Transverse colon (tissue), 4 donors: ENCODE results near the gene ERMP1. TPM values are rescaled to one million over a fixed set of nuclear protein-coding genes. Genes with fewer than 3 reads are reported as not detected.

Experiments used
- DNase-seq: peaks from one replicate; pipeline ENCODE4 v3.0.0-alpha.2; 2019
- H3K27ac ChIP-seq, 4 donors: fragments of 200-600 bp; sonication (generic); 2 replicates each; pipeline ENCODE4 v1.5.1; 2016 to 2018; ENCODE audit warnings: inconsistent platforms in 4 of 4
- H3K27me3 ChIP-seq: fragments of 200-600 bp; sonication (generic); 2 replicates; pipeline ENCODE4 v1.5.1; 2017; ENCODE audit warnings: inconsistent platforms
- H3K36me3 ChIP-seq, 4 donors: fragments of 200-600 bp; sonication (generic); 2 replicates each; pipeline ENCODE4 v1.5.1; 2017 to 2019; ENCODE audit warnings: inconsistent platforms in 4 of 4
- H3K4me1 ChIP-seq, 4 donors: fragments of 200-600 bp; sonication (generic); 2 replicates each; pipeline ENCODE4 v1.5.1; 2017 to 2020; ENCODE audit warnings: inconsistent platforms in 4 of 4
- H3K4me3 ChIP-seq, 4 donors: fragments of 200-600 bp; sonication (generic); 1 replicate in 1 of 4; 2 replicates in 3 of 4; pipeline versions ENCODE4 v1.5.1 to v1.6.1; 2017 to 2019; ENCODE audit warnings: inconsistent platforms in 4 of 4
- H3K9me3 ChIP-seq, 2 donors: fragments of 200-600 bp; sonication (generic); 2 replicates each; pipeline ENCODE4 v1.5.1; 2017 to 2019; ENCODE audit warnings: inconsistent platforms in 2 of 2
- EP300 ChIP-seq: sonication (generic); formaldehyde crosslinking; IDR thresholded peaks from one replicate; pipeline ENCODE4 v1.6.1; 2017; ENCODE audit warnings: antibody characterized with exemption, low read depth
- POLR2A ChIP-seq: fragments of 450-650 bp; IDR thresholded peaks from one replicate; pipeline ENCODE4 v1.6.1; 2016; ENCODE audit warnings: antibody characterized with exemption, mild to moderate bottlenecking, moderate library complexity
- POLR2AphosphoS5 ChIP-seq, 3 donors: sonication (generic); formaldehyde crosslinking; IDR thresholded peaks; one replicate each; pipeline ENCODE4 v1.6.1; 2016; ENCODE audit warnings: antibody characterized with exemption in 3 of 3
- WGBS, 2 donors: methylation state at CpG; one replicate each; pipeline ENCODE4 v1.1.5; 2018; ENCODE audit warnings: low coverage in 1 of 2; 5-methylcytosine and 5-hydroxymethylcytosine counted together
- in situ Hi-C, 4 donors: fragments of 200-750 bp; cut with MboI; loops; one replicate each; pipeline versions ENCODE4 v1.15.0 to v1.15.1; 2017; ENCODE audit warnings: low sequenced_read_pairs in 3 of 4, low pct_ligation_motif_present in 1 of 4, low pct_unique_long_range_greater_than_20kb in 1 of 4
- intact Hi-C: fragments of 100-400 bp; cut with DNase I; formaldehyde crosslinking; loops from one replicate; pipeline ENCODE4 v1.15.1; 2023; ENCODE audit warnings: low total_unique reads
- total RNA-seq, 4 donors: library from RNA; depleted of rRNA; stranded (reverse); fragments of >200 nt; gene quantifications; one replicate each; pipeline ENCODE4 v1.1.0, GENCODE V29; 2016
- TF ChIP-seq, protein P1 (sequence below), 5 experiments: fragments of 200-600 bp in 3 of 5; fragments of 450-650 bp in 2 of 5; sonication (generic) in 3 of 5; IDR thresholded peaks; 1 replicate in 2 of 5; 2 replicates in 3 of 5; pipeline ENCODE4 v1.5.1; 2016 to 2017; ENCODE audit warnings: antibody characterized with exemption in 5 of 5, inconsistent platforms in 3 of 5, mild to moderate bottlenecking in 2 of 5, moderate library complexity in 1 of 5

The ERMP1 gene
- total RNA-seq, 4 donors from 2014 or later = 33.3 to 46.2 (median 34.8) TPM

DNA sequence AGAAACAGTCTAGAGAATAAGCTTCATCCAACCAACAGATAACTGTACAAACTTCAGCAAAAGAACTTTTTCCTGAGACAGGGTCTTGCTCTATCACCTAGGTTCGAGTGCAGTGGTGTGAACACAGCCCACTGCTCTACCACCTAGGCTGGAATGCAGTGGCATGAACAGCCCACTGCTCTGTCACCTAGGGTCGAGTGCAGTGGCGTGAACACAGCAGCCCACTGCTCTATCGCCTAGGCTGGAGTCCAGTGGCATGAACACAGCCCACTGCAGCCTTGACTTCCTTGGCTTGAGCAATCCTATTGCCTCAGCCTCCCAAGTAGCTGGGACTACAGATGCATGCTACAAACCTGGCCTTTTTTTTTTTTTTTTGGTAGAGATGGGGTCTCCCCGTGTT is 43.4 kb downstream of the ERMP1 start:
- in situ Hi-C loops = no loop called here
- no peak for DNase-seq
- no peak overlapping the region for H3K27ac ChIP-seq
- TF ChIP-seq POLR2A = no peak
- TF ChIP-seq, protein P1, sequence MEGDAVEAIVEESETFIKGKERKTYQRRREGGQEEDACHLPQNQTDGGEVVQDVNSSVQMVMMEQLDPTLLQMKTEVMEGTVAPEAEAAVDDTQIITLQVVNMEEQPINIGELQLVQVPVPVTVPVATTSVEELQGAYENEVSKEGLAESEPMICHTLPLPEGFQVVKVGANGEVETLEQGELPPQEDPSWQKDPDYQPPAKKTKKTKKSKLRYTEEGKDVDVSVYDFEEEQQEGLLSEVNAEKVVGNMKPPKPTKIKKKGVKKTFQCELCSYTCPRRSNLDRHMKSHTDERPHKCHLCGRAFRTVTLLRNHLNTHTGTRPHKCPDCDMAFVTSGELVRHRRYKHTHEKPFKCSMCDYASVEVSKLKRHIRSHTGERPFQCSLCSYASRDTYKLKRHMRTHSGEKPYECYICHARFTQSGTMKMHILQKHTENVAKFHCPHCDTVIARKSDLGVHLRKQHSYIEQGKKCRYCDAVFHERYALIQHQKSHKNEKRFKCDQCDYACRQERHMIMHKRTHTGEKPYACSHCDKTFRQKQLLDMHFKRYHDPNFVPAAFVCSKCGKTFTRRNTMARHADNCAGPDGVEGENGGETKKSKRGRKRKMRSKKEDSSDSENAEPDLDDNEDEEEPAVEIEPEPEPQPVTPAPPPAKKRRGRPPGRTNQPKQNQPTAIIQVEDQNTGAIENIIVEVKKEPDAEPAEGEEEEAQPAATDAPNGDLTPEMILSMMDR (IDR thresholded peaks at IDR 0.05) = no peak
- no peak for TF ChIP-seq POLR2AphosphoS5 (IDR thresholded peaks at IDR 0.05)
- no peak for TF ChIP-seq EP300
- WGBS, 2 donors = 80 to 92% methylated on average over 1 to 5 of the region's 5 CpGs
- H3K4me1 ChIP-seq = no peaks in the 10 kb centered on the region
- no peak overlapping the region for H3K4me3 ChIP-seq
- H3K9me3 ChIP-seq = no peaks in the 10 kb centered on the region
- no peaks in the 10 kb centered on the region for H3K27me3 ChIP-seq
- intact Hi-C loops = no loop called here
- H3K36me3 ChIP-seq = peaks cover 0 to 32% (median 6%) of the 10 kb centered on the region in 4 donors

DNA sequence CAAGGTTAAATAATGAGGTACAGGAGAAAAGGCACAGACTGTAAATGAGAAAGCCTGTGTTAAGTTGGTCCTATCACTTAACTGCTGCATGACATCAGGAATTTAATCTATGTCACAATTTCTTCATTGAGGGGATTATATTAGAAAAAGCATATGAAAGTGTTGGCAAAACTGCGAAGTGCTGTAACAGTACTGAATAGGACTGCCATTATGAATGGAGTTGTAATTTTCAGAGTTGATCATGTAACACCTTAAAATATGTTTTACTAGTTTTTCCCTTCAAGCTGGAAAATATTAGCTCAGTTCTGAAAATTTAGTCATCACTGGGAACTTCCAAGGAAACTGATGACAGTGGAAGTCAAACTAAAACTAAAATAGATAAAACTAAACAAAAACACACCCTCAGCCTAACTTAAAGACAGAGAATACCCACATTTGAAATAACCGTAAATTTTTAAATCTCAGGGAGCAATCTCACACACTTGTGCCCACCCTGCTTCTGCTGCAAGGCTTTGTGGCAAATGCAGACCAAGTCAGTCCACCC is 45.1 kb downstream of the ERMP1 start:
- intact Hi-C loops = no loop called here
- Histone ChIP-seq H3K4me3 (no peak overlapping the region), H3K4me1 (peaks cover 0 to 3% (median 0%) of the 10 kb centered on the region in 4 donors), H3K36me3 (peaks cover 0 to 37% (median 6%) of the 10 kb centered on the region in 4 donors), H3K27me3 (no peaks in the 10 kb centered on the region), H3K27ac (no peak overlapping the region), H3K9me3 (no peaks in the 10 kb centered on the region)
- DNase-seq = no peak
- in situ Hi-C loops = no loop called here
- WGBS, 2 donors = 86 to 100% methylated on average over 2 of the region's 2 CpGs
- TF ChIP-seq POLR2AphosphoS5 (IDR thresholded peaks at IDR 0.05) (no peak), POLR2A (no peak), EP300 (no peak)
- TF ChIP-seq, protein P1 (IDR thresholded peaks at IDR 0.05) = no peak

GRCh38 chr9:5787220-5787619 is 45.7 kb downstream of the ERMP1 start:
- Histone ChIP-seq H3K27ac (no peak overlapping the region), H3K36me3 (peaks cover 0 to 43% (median 5%) of the 10 kb centered on the region in 4 donors), H3K27me3 (no peaks in the 10 kb centered on the region), H3K9me3 (peaks cover 0 to 4% of the 10 kb centered on the region in 2 donors), H3K4me1 (peaks cover 0 to 3% (median 0%) of the 10 kb centered on the region in 4 donors), H3K4me3 (no peak overlapping the region)
- TF ChIP-seq POLR2A = no peak
- TF ChIP-seq EP300 = no peak
- TF ChIP-seq POLR2AphosphoS5 (IDR thresholded peaks at IDR 0.05) = no peak
- TF ChIP-seq, protein P1 (IDR thresholded peaks at IDR 0.05) = no peak
- intact Hi-C loops (no loop called here), in situ Hi-C loops (no loop called here)
- WGBS, 2 donors = 90 to 100% methylated on average over 1 to 2 of the region's 2 CpGs
- no peak for DNase-seq

DNA sequence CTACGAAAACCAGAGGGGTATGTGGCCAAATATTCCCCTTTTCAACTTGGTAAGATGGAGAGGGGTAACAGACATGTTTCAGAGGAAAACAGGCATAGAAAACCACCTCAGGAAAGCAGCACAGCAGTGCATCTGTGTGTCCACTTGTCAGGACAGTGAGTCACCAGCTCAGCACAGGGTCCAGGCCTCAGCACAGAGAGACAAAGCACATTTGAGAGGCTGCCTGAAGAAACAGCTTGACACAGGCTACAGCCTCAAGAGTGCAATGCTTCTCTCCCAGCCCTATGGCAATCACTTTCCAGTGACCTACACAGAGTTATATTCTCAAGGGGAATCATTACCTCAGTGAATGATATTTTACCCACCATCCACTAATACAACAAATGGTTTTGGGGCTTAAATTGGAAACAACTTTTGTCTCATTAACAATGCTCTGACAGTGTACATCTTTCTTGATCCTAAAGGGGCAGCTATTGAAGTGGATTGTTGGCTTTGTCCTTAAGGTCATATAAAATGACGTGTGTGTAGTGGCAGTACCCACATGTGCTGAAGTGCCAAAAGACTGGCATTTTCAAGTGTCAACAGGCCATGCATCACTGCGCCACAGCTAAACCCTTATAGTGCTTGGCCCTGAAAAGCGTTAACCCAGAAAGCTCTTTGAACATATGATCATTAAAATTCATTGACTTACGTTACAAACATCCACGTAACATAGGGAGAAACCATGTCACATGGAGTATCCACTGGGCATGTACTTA is 46.4 kb downstream of the ERMP1 start:
- H3K27ac ChIP-seq = no peak overlapping the region
- no peak for DNase-seq
- no peaks in the 10 kb centered on the region for H3K27me3 ChIP-seq
- WGBS, 2 donors = 93 to 100% methylated on average over 3 to 6 of the region's 6 CpGs
- no peak overlapping the region for H3K4me3 ChIP-seq
- H3K36me3 ChIP-seq = peaks cover 0 to 48% (median 5%) of the 10 kb centered on the region in 4 donors
- peaks cover 0 to 6% of the 10 kb centered on the region in 2 donors for H3K9me3 ChIP-seq
- peaks cover 0 to 3% (median 0%) of the 10 kb centered on the region in 4 donors for H3K4me1 ChIP-seq
- TF ChIP-seq POLR2A = no peak
- no peak for TF ChIP-seq EP300
- TF ChIP-seq, protein P1 (IDR thresholded peaks at IDR 0.05) = no peak
- TF ChIP-seq POLR2AphosphoS5 (IDR thresholded peaks at IDR 0.05) = no peak
- in situ Hi-C loops (no loop called here), intact Hi-C loops (no loop called here)
